Hypothalamus (tissue), 51 donors: ENCODE data around the gene PSME2.
A peak's percentile ranks its signal among the peaks of the same experiment; 100 is the strongest.

Experiments used
- DNase-seq, 51 donors: peaks; one replicate each; lab custom pipeline; 2025; lab: John Stamatoyannopoulos, UW

PSME2 gene

DNA sequence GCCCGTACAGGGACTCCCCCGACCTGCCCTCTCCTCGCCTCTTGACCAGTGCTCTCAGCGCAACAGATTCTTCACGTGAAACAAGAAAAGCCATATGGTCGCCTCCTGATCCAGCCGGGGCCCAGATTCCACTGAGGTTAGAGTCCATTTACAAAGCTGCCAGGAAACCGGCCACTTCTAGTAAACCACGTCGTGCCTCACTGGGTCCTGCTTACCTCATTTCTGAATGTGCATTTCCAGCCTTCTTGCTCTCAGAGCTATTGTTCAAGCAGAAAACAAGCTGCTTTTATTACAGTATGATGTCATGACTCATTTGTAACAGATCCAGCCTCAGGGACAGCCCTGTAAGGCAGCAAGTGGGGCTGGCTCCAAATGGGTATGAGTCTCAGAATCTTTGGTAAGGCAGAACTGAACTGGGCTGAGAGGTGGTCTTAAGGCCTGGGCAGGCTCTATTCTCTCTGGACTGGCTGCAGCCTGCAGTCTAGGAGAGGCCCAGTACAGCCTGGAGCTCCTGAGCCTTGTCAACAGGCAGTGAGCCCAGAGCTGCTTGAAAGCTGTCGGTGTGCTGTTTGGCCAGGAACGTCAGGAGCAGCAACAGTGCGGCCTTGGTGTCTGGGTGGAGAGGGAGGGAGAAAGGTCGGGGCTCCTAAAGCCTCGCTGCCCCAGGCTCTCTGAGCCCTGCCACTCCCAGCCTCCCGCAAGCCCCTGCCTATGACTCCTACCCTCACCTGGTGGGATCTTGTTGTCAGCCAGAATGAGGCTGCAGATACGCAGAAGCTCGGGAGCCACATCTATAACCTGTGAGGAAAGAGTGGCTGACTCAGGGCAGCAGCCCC, 33.8 kb upstream of the PSME2 start:
- DNase-seq, result peak in 17 of 51 donors; percentile 3 to 68 (median 24)

GRCh38 chr14:24179294-24179960, 33.0 kb upstream of the PSME2 start:
- DNase-seq, result no peak

DNA sequence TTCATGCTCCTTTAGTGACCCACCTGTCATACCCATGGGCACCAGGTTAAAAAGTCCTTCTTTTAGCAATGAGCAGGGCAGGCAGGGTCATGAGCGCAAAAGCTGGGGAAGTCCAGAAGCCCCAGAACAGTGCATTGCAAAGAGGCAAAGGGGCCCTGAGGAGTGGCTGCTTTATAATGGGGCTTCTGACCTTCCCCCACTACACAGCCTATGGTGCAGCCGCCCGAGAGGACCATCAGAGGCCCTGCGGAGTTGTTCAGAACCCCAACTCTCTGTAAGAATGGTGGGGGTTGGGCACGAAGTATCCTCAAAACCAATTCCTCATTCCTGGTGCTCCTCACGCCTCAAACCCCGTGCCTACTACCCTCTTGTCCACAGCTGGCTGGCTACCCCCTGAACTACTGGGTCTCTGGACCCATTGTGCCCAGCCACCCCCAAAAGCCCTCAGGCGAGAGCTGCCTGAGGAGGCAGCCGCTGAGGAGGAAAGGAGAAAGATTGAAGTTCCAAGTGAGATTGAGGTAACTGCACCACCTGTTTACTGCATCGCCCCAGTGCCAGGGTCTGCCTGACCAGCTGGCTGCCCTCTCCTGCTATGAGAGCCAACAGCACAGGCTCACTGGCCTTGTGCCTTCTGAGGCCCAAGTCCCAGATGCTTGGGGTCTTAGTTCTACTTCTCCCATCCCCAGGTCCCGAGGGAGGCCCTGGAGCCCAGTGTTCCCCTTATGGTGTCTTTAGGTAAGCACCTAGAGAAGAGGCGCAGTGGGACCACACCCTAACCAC, 32.2 kb upstream of the PSME2 start:
- no peak for DNase-seq

- DNase-seq, result no peak
Measured at GRCh38 chr14:24177891-24178290, 31.5 kb upstream of the PSME2 start.

- no peak for DNase-seq
Measured at GRCh38 chr14:24177041-24177825, 30.8 kb upstream of the PSME2 start.

- no peak for DNase-seq
Measured at GRCh38 chr14:24176599-24176998, 30.2 kb upstream of the PSME2 start.

DNA sequence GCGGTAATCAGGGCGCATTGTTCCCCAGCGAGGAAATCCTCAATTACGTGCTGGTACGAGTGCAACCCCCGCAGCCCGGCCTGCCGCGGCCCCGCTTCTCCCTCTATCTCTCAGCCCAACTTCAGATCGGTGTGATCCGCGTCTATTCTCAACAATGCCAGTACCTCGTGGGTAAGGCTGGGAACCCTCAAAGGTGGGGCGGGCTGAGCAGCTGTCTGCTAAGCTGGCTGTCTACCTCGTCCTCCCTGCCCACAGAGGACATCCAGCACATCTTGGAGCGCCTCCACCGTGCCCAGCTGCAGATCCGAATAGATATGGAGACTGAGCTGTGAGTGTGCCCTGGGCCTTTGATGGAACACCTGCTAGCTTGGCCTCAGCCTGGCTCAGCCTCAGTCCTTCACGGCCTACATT, 26.5 kb upstream of the PSME2 start:
- DNase-seq, result peak in 4 of 51 donors; percentile 16 to 41 (median 32)

- DNase-seq, result peak in 7 of 51 donors; percentile 12 to 51 (median 31)
Measured at GRCh38 chr14:24172261-24172860, 26.0 kb upstream of the PSME2 start.

DNA sequence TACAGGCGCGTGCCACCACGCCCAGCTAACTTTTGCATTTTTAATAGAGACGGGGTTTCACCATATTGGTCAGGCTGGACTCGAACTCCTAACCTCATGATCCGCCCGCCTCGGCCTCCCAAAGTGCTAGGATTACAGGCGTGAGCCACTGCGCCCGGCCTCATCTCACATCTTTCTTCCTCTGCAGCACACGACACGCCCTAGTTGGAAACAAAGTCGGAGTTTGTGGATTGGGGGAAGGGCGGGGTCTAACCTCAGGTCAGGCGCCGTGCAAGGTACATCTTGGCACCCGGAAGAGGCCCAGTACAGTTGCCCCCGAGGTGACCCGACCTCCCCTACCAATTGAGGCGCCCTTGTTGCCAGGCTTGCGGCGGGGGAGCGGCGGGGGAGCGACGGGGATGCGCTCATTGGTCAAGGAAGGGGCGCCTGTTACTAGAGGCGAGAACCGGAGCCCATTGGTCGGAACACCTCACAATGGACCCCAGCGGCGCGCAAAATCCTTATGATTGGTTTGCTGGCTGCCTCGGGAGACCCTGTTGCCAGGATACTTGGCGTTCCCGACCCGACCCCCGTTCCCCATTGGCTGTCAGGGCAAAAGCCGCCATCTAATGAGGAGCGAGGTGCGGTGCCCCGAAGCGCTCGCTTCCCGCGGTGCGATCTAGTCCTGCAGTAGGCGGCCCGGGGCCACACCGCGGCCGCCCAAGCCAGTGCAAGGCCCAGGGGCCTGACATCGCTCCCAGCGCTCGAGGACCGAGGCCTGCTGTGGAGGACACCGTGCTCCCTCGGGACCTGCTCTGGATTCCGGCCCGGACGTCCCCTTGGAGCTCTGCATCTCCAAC, 25.2 kb upstream of the PSME2 start, which contains the start of gene REC8:
TSS of gene REC8 (plus strand) at position 659 of the 839 bp plus-strand sequence. CDS start 473 bp downstream, outside the sequence.
- DNase-seq, result peak; percentile 43 to 98 (median 90)

DNA sequence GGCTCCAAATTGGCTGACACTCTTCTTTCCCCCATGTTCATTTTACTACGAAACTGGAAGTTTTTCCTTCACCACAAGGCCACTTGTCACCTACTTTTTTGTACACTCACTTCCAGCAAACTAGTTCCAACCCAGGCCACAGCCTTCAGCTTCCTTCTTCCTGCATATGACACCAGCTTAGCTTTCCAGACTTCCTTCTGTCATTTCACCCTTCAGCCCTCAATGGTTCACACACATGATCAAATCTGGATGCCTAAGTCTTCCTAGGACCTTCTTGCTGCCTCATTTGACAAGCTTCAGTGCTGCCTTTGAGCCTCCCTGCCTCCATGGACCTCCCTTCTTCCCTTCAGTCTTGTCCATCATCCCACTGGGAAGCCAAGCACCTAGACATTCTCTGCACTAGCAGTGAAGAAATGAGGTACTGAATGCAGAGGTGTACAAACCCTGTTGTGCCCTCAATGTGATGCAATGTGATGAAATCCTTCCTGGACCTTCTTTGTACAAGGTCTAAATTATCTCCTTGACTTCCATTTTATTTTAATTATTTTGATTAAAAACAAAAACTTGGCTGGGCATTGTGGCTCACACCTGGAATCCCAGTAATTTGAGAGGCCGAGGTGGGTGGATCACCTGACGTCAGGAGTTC, 21.2 kb upstream of the PSME2 start:
- no peak for DNase-seq

GRCh38 chr14:24165785-24166184, 19.4 kb upstream of the PSME2 start:
- no peak for DNase-seq

- no peak for DNase-seq
Measured at GRCh38 chr14:24164518-24164991, 18.1 kb upstream of the PSME2 start.

DNA sequence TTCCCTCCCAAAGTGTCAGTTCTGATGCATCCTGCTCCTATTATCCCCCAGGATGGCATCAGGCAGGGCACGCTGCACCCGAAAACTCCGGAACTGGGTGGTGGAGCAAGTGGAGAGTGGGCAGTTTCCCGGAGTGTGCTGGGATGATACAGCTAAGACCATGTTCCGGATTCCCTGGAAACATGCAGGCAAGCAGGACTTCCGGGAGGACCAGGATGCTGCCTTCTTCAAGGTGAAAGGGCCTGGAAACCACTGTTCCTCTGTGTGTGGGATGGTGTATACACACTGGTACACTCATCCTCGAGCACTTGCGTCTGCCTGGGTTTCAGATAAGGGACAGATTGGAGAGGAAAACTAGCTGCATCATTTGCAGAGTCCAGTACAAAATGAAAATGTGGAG, 15.7 kb upstream of the PSME2 start:
- peak in 5 of 51 donors; percentile 8 to 24 (median 14) for DNase-seq

- DNase-seq, result peak; percentile 68 to 99 (median 92)
Measured at GRCh38 chr14:24160850-24161804, 14.7 kb upstream of the PSME2 start, which contains the start of gene IRF9. IRF9 (plus strand) TSS chr14:24161265; CDS start chr14:24162145, 880 bp downstream.

- no peak for DNase-seq
Measured at GRCh38 chr14:24160499-24160849, 14.1 kb upstream of the PSME2 start.

- no peak for DNase-seq
Measured at GRCh38 chr14:24159777-24160498, 13.5 kb upstream of the PSME2 start.
